Gastroesophageal sphincter (tissue), 4 donors: ENCODE results near the gene AGTRAP. TPM values are rescaled to one million over a fixed set of nuclear protein-coding genes. Genes with fewer than 3 reads are reported as not detected.

Experiments
- ATAC-seq: fragments of 150-250 bp; one replicate; pipeline ENCODE4 v1.9.1; 2016; ENCODE audit warnings: mild to moderate bottlenecking, moderate library complexity
- H3K27ac ChIP-seq, 4 donors: fragments of 200-600 bp; sonication (generic) in 3 of 4; 1 replicate in 3 of 4; 2 replicates in 1 of 4; pipeline ENCODE4 v1.5.1; 2016 to 2019
- H3K27me3 ChIP-seq: fragments of 200-600 bp; sonication (generic); one replicate; pipeline ENCODE4 v1.5.1; 2019
- H3K36me3 ChIP-seq, 2 donors: fragments of 200-600 bp; sonication (generic); one replicate each; pipeline ENCODE4 v1.5.1; 2019; ENCODE audit warnings: control low read depth in 1 of 2
- H3K4me1 ChIP-seq, 3 donors: fragments of 200-600 bp; sonication (generic); 1 replicate in 2 of 3; 2 replicates in 1 of 3; pipeline ENCODE4 v1.5.1; 2016 to 2019; ENCODE audit warnings: control low read depth in 2 of 3
- H3K4me3 ChIP-seq, 2 donors: fragments of 200-600 bp; sonication (generic); one replicate each; pipeline ENCODE4 v1.5.1; 2019; ENCODE audit warnings: mild to moderate bottlenecking in 1 of 2, moderate library complexity in 1 of 2
- H3K9me3 ChIP-seq, 3 donors: fragments of 200-600 bp; sonication (generic); one replicate each; pipeline ENCODE4 v1.5.1; 2017 to 2019; ENCODE audit warnings: control low read depth in 2 of 3
- EP300 ChIP-seq: sonication (generic); formaldehyde crosslinking; IDR thresholded peaks from one replicate; pipeline ENCODE4 v1.6.1; 2017; ENCODE audit warnings: antibody characterized with exemption, mild to moderate bottlenecking
- POLR2A ChIP-seq, 2 donors: fragments of 450-650 bp; IDR thresholded peaks; one replicate each; pipeline ENCODE4 v1.6.1; 2017; ENCODE audit warnings: antibody characterized with exemption in 2 of 2, mild to moderate bottlenecking in 2 of 2, moderate library complexity in 1 of 2
- POLR2AphosphoS5 ChIP-seq: sonication (generic); formaldehyde crosslinking; IDR thresholded peaks from one replicate; pipeline ENCODE4 v1.6.1; 2017; ENCODE audit warnings: antibody characterized with exemption
- WGBS, 2 donors: methylation state at CpG; one replicate each; pipeline ENCODE4 v1.1.5; 2018; ENCODE audit warnings: low coverage in 1 of 2; 5-methylcytosine and 5-hydroxymethylcytosine counted together
- total RNA-seq, 4 donors: library from RNA; depleted of rRNA; stranded (reverse); fragments of >200 nt; gene quantifications; one replicate each; pipeline ENCODE4 v1.1.0, GENCODE V29; 2016
- TF ChIP-seq, protein P1 (sequence below), 4 experiments: fragments of 200-600 bp in 2 of 4; fragments of 450-650 bp in 2 of 4; sonication (generic) in 1 of 4; IDR thresholded peaks; one replicate each; pipeline ENCODE4 v1.5.1; 2017 to 2019; ENCODE audit warnings: antibody characterized with exemption in 4 of 4, mild to moderate bottlenecking in 2 of 4, moderate library complexity in 2 of 4

Gene AGTRAP
- total RNA-seq, 4 donors from 2014 or later, result 32.2 to 56.4 (median 40.5) TPM

- H3K27me3 ChIP-seq, result peaks cover 79% of the 10 kb centered on the region
- no peak for ATAC-seq
Measured at GRCh38 chr1:11697188-11697892, 38.6 kb upstream of the AGTRAP start.

DNA sequence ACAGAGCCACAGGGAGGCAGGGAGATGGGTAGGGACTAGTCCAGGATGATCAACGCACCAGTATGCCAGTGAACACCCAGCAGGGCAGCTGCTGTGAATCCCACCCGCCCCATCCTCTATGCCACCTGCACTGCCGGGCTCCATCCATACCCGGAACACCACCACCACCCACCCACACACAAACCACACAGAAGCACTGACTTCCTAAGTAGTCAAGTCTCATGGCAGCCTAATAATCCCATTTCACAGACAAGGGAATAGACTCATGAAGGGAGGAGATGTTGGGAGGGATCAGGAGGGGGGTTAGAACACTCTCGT, 38.1 kb upstream of the AGTRAP start:
- 36% methylated on average over 2 of the region's 5 CpGs; no CpG with 5 or more reads in 1 of the 2 donors for WGBS, 2 donors

More at GRCh38 chr1:11697188-11697892, 38.6 kb upstream of the AGTRAP start:
- H3K36me3 ChIP-seq, result no peaks in the 10 kb centered on the region
- H3K4me1 ChIP-seq, result peaks cover 0 to 17% (median 4%) of the 10 kb centered on the region in 3 donors
- TF ChIP-seq POLR2AphosphoS5, result no peak
- H3K27ac ChIP-seq, result no peak overlapping the region
- no peaks in the 10 kb centered on the region for H3K9me3 ChIP-seq
- no peak overlapping the region for H3K4me3 ChIP-seq
- WGBS, 2 donors, result no CpG with 5 or more reads among the region's 8 CpGs

GRCh38 chr1:11700601-11701467, 35.1 kb upstream of the AGTRAP start:
- no peak overlapping the region for H3K4me3 ChIP-seq
- no peak for ATAC-seq
- TF ChIP-seq POLR2AphosphoS5 (no peak), POLR2A (IDR thresholded peaks at IDR 0.05) (no peak), EP300 (no peak)
- TF ChIP-seq, protein P1, sequence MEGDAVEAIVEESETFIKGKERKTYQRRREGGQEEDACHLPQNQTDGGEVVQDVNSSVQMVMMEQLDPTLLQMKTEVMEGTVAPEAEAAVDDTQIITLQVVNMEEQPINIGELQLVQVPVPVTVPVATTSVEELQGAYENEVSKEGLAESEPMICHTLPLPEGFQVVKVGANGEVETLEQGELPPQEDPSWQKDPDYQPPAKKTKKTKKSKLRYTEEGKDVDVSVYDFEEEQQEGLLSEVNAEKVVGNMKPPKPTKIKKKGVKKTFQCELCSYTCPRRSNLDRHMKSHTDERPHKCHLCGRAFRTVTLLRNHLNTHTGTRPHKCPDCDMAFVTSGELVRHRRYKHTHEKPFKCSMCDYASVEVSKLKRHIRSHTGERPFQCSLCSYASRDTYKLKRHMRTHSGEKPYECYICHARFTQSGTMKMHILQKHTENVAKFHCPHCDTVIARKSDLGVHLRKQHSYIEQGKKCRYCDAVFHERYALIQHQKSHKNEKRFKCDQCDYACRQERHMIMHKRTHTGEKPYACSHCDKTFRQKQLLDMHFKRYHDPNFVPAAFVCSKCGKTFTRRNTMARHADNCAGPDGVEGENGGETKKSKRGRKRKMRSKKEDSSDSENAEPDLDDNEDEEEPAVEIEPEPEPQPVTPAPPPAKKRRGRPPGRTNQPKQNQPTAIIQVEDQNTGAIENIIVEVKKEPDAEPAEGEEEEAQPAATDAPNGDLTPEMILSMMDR (IDR thresholded peaks at IDR 0.05), result no peak

More for the DNA sequence above, 38.1 kb upstream of the AGTRAP start:
- H3K9me3 ChIP-seq, result no peaks in the 10 kb centered on the region
- H3K27ac ChIP-seq, result no peak overlapping the region
- ATAC-seq, result no peak
- H3K4me1 ChIP-seq, result peaks cover 0 to 12% (median 3%) of the 10 kb centered on the region in 3 donors
- TF ChIP-seq EP300 (no peak), POLR2AphosphoS5 (no peak), POLR2A (IDR thresholded peaks at IDR 0.05) (no peak)
- TF ChIP-seq, protein P1 (IDR thresholded peaks at IDR 0.05), result no peak
- peaks cover 77% of the 10 kb centered on the region for H3K27me3 ChIP-seq
- no peaks in the 10 kb centered on the region for H3K36me3 ChIP-seq
- no peak overlapping the region for H3K4me3 ChIP-seq

GRCh38 chr1:11701551-11701961, 34.4 kb upstream of the AGTRAP start:
- H3K27ac ChIP-seq, result no peak overlapping the region
- H3K27me3 ChIP-seq, result peaks cover 76% of the 10 kb centered on the region

More at GRCh38 chr1:11700601-11701467, 35.1 kb upstream of the AGTRAP start:
- Histone ChIP-seq H3K27me3 (peaks cover 76% of the 10 kb centered on the region), H3K9me3 (no peaks in the 10 kb centered on the region), H3K27ac (no peak overlapping the region), H3K36me3 (no peaks in the 10 kb centered on the region), H3K4me1 (peaks cover 0 to 12% (median 3%) of the 10 kb centered on the region in 3 donors)
- WGBS, 2 donors, result 58 to 80% methylated on average over 3 to 13 of the region's 34 CpGs

More at GRCh38 chr1:11701551-11701961, 34.4 kb upstream of the AGTRAP start:
- Histone ChIP-seq H3K4me1 (peaks cover 0 to 12% (median 3%) of the 10 kb centered on the region in 3 donors), H3K4me3 (no peak overlapping the region), H3K9me3 (no peaks in the 10 kb centered on the region), H3K36me3 (no peaks in the 10 kb centered on the region)
- 60% methylated on average over 1 of the region's 15 CpGs; no CpG with 5 or more reads in 1 of the 2 donors for WGBS, 2 donors
- no peak for ATAC-seq
- no peak for TF ChIP-seq EP300
- no peak for TF ChIP-seq POLR2A (IDR thresholded peaks at IDR 0.05)
- TF ChIP-seq, protein P1 (IDR thresholded peaks at IDR 0.05), result no peak
- no peak for TF ChIP-seq POLR2AphosphoS5
